Measurements from ENCODE around the gene ATG5.

Gene ATG5

GRCh38 chr6:106223300-106223930 lies 102.1 kb downstream of the ATG5 start:
- TF ChIP-seq CTCF (IDR thresholded peaks at IDR 0.05; ENCODE audit: insufficient read depth, missing control alignments) = peak; percentile 70
- DNase-seq (ENCODE audit: insufficient read length, low spot score) (no peak), FAIRE-seq (peak; percentile 53)

- DNase-seq (ENCODE audit: insufficient read length, low spot score) (no peak), FAIRE-seq (no peak)
- no peak for TF ChIP-seq CTCF (IDR thresholded peaks at IDR 0.05; ENCODE audit: insufficient read depth, missing control alignments)
These were observed 105.1 kb downstream of the ATG5 start for GRCh38 chr6:106220485-106220884.

- no peak for TF ChIP-seq CTCF (IDR thresholded peaks at IDR 0.05; ENCODE audit: insufficient read depth, missing control alignments)
- no peak for FAIRE-seq
- DNase-seq (ENCODE audit: insufficient read length, low spot score) = no peak
These were observed 109.0 kb downstream of the ATG5 start for GRCh38 chr6:106216527-106216926.

GRCh38 chr6:106215608-106216007 lies 110.0 kb downstream of the ATG5 start:
- DNase-seq (ENCODE audit: insufficient read length, low spot score) (no peak), FAIRE-seq (no peak)
- TF ChIP-seq CTCF (IDR thresholded peaks at IDR 0.05; ENCODE audit: insufficient read depth, missing control alignments) = no peak

DNA sequence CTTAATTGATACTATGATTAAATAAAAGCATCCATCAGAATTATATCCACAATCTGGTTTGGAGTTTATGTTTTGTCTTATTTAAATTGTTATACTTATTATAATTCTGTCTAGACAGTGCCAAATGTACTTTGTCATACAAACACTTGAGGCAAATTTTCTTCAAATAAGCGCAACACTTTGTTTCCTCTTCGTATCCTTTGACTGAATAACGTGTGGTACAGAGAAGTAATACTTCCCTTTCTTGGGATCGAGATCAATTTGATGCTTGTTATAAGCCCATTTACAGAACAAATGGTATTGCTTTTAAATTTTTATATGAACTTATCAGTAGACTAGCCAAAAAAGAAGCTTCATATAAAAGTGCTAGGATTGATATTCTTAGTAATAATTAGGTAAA lies 111.0 kb downstream of the ATG5 start:
- no peak for FAIRE-seq

DNA sequence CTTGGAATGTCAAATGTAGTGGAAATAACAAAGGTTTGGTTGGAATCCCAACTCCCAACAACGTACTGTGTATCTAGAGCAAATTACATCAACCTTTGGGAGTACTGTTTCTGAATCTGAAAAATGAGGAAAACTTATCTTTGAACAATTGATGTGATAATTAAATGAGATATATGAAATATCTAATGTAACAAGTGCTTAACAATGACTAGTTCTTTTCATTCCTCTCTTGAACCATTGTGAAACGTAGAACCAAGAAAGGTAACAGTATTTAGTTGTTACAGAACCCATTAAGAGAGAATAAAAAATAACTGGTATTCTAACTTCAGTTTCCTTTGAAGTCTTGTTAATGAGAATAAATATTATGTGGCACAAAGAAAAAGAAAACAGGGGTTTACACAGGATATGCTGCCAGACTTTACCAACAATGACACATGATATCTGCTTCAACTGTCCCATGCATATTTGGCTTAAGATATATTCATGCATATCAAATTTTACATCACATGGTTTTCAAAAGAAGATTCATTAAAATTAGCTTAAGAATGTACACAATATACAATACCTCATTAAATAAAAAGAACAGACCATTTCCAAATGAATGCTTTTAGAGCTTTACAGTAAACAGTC lies 111.8 kb downstream of the ATG5 start:
- FAIRE-seq = no peak
- no peak for TF ChIP-seq CTCF (IDR thresholded peaks at IDR 0.05; ENCODE audit: insufficient read depth, missing control alignments)
- DNase-seq (ENCODE audit: insufficient read length, low spot score) = no peak

More for the DNA sequence above, 111.0 kb downstream of the ATG5 start:
- no peak for TF ChIP-seq CTCF (IDR thresholded peaks at IDR 0.05; ENCODE audit: insufficient read depth, missing control alignments)
- DNase-seq (ENCODE audit: insufficient read length, low spot score) = no peak

- TF ChIP-seq CTCF (IDR thresholded peaks at IDR 0.05; ENCODE audit: insufficient read depth, missing control alignments) = no peak
- FAIRE-seq (no peak), DNase-seq (ENCODE audit: insufficient read length, low spot score) (no peak)
These were observed 113.0 kb downstream of the ATG5 start for GRCh38 chr6:106212576-106212975.

Data from D721Med (cell line).